GM18505 (cell line): Measurements from ENCODE around the gene ZNF57.
"Not testable (repeated sequence)": the region's sequence is repeated elsewhere in the genome, so short reads cannot be mapped to it uniquely, and the experiment has no call there.

Experiments
- ATAC-seq: cut with Tn5 transposase; IDR thresholded peaks from one replicate; pipeline ENCODE4 v1.9.1; 2021; ENCODE audit not compliant: unreplicated experiment
- POLR2A ChIP-seq: IDR thresholded peaks from 4 replicates; pipeline ENCODE4 v1.6.1; 2011; ENCODE audit warnings: borderline replicate concordance; ENCODE audit not compliant: insufficient read depth, insufficient read length; ENCODE audit errors: extremely low read depth

ZNF57 gene

GRCh38 chr19:2877398-2878331 is 23.1 kb upstream of the ZNF57 start:
- no peak for TF ChIP-seq POLR2A
- no peak for ATAC-seq

- ATAC-seq, result no peak
- TF ChIP-seq POLR2A, result no peak
Measured at GRCh38 chr19:2883686-2884439, 16.9 kb upstream of the ZNF57 start.

GRCh38 chr19:2885736-2886135 is 15.0 kb upstream of the ZNF57 start:
- no peak for TF ChIP-seq POLR2A
- ATAC-seq, result no peak

GRCh38 chr19:2887391-2887914 is 13.3 kb upstream of the ZNF57 start:
- no peak for ATAC-seq
- TF ChIP-seq POLR2A, result no peak

GRCh38 chr19:2888731-2889224 is 11.9 kb upstream of the ZNF57 start:
- ATAC-seq, result no peak
- no peak for TF ChIP-seq POLR2A

- ATAC-seq, result not testable (repeated sequence)
Measured at GRCh38 chr19:2890531-2890930, 10.2 kb upstream of the ZNF57 start.

GRCh38 chr19:2896694-2897093 is 4.0 kb upstream of the ZNF57 start:
- TF ChIP-seq POLR2A, result no peak
- no peak for ATAC-seq

- no peak for TF ChIP-seq POLR2A
- no peak for ATAC-seq
Measured at GRCh38 chr19:2902590-2903218, 2.0 kb downstream of the ZNF57 start.

GRCh38 chr19:2903326-2903725 is 2.6 kb downstream of the ZNF57 start:
- ATAC-seq, result not testable (repeated sequence)

- no peak for ATAC-seq
- no peak for TF ChIP-seq POLR2A
Measured at GRCh38 chr19:2905918-2906519, 5.3 kb downstream of the ZNF57 start.

- no peak for TF ChIP-seq POLR2A
- ATAC-seq, result no peak
Measured at GRCh38 chr19:2906631-2907195, 6.0 kb downstream of the ZNF57 start.

GRCh38 chr19:2912306-2912705 is 11.6 kb downstream of the ZNF57 start:
- no peak for ATAC-seq
- TF ChIP-seq POLR2A, result no peak
